ENCODE measurements around the gene SET.

The SET gene

GRCh38 chr9:128706045-128706444 is 17.0 kb downstream of the SET start:
- TF ChIP-seq, protein P1, sequence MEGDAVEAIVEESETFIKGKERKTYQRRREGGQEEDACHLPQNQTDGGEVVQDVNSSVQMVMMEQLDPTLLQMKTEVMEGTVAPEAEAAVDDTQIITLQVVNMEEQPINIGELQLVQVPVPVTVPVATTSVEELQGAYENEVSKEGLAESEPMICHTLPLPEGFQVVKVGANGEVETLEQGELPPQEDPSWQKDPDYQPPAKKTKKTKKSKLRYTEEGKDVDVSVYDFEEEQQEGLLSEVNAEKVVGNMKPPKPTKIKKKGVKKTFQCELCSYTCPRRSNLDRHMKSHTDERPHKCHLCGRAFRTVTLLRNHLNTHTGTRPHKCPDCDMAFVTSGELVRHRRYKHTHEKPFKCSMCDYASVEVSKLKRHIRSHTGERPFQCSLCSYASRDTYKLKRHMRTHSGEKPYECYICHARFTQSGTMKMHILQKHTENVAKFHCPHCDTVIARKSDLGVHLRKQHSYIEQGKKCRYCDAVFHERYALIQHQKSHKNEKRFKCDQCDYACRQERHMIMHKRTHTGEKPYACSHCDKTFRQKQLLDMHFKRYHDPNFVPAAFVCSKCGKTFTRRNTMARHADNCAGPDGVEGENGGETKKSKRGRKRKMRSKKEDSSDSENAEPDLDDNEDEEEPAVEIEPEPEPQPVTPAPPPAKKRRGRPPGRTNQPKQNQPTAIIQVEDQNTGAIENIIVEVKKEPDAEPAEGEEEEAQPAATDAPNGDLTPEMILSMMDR (IDR thresholded peaks at IDR 0.05; ENCODE audit: borderline replicate concordance, insufficient read depth, low read depth, low read length) = no peak
- H3K4me3 ChIP-seq (ENCODE audit: low read depth, low read length) = no peak overlapping the region

DNA sequence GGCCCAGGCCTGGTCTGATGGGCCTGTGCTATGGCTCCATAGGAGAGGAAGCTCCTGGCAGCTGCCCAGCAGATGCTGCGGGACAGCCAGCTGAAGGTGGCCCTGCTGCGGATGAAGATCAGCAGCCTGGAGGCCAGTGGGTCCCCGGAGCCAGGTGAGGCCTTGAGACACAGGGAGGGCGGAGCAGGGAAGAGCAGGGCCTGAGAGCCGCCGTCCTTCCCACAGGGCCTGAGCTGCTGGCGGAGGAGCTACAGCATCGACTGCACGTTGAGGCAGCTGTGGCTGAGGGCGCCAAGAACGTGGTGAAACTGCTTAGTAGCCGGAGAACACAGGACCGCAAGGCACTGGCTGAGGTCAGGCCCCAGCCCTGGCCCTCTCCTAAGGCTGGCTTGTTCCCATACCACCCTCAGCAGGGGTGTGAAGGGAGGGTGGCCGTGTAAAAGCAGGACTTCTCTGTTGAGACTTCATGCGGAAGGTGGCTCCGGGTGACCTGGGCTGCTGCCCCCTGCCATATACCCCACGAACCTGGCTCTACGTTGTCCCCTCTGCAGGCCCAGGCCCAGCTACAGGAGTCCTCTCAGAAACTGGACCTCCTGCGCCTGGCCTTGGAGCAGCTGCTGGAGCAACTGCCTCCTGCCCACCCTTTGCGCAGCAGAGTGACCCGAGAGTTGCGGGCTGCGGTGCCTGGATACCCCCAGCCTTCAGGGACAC is 17.8 kb downstream of the SET start:
- TF ChIP-seq, protein P1 (IDR thresholded peaks at IDR 0.05; ENCODE audit: borderline replicate concordance, insufficient read depth, low read depth, low read length) = no peak
- no peak overlapping the region for H3K4me3 ChIP-seq (ENCODE audit: low read depth, low read length)

GRCh38 chr9:128707446-128707845 is 18.4 kb downstream of the SET start:
- TF ChIP-seq, protein P1 (IDR thresholded peaks at IDR 0.05; ENCODE audit: borderline replicate concordance, insufficient read depth, low read depth, low read length) = no peak
- H3K4me3 ChIP-seq (ENCODE audit: low read depth, low read length) = no peak overlapping the region

DNA sequence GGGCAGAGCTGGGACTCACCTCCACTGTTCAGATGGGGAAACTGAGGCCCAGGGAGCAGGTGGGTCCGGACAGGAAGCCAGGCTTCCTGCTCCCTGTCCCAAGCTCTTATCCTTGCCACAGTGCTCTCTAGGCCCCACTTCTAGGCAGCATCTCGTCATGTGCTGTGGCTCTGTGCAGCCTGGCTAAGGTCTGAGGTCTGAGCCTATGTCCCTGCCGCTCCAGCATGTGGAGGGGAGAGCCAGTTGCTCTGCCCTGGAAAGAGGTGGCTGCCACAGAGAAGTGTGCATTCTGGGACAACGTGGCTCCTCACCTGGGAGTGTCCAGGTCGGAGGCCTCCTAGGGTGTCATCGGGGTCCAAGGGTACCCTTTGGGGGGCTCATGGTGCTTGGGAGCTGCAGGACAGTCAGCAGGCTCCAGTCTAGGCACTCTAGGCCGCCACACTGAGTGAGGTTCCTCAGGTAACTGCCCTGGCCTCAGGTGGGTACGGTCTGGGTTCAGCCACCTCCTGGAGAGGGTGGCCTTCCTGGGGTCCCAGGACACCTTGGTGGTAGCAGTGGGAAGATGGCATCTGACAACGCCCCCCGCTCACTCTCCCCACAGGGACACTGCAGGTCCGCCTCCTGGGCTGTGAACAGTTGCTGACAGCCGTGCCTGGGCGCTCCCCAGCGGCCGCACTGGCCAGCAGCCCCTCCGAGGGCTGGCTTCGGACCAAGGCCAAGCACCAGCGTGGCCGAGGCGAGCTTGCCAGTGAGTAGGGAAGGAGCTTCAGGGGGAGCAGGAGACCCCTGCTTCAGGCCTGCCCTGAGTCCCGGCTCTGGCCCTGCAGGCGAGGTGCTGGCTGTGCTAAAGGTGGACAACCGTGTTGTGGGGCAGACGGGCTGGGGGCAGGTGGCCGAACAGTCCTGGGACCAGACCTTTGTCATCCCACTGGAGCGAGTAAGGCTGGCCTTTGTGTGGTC is 23.7 kb downstream of the SET start:
- TF ChIP-seq, protein P1 (IDR thresholded peaks at IDR 0.05; ENCODE audit: borderline replicate concordance, insufficient read depth, low read depth, low read length) = no peak
- H3K4me3 ChIP-seq (ENCODE audit: low read depth, low read length) = no peak overlapping the region

GRCh38 chr9:128713411-128713780 is 24.4 kb downstream of the SET start:
- TF ChIP-seq, protein P1 (IDR thresholded peaks at IDR 0.05; ENCODE audit: borderline replicate concordance, insufficient read depth, low read depth, low read length) = no peak
- H3K4me3 ChIP-seq (ENCODE audit: low read depth, low read length) = no peak overlapping the region

GRCh38 chr9:128713941-128714573 is 25.0 kb downstream of the SET start:
- no peak overlapping the region for H3K4me3 ChIP-seq (ENCODE audit: low read depth, low read length)
- TF ChIP-seq, protein P1 (IDR thresholded peaks at IDR 0.05; ENCODE audit: borderline replicate concordance, insufficient read depth, low read depth, low read length) = no peak
